Keratinocyte (primary cell): ENCODE data around the gene OR56A1. TPM values are rescaled to one million over a fixed set of nuclear protein-coding genes. Genes with fewer than 3 reads are reported as not detected.

Experiments
- DNase-seq: peaks from one replicate; pipeline ENCODE4 v3.0.0-alpha.2; 2011; ENCODE audit warnings: low read depth, missing footprints, low spot score
- FAIRE-seq: peaks from 2 replicates; lab custom pipeline; 2011; peaks lifted over from hg19 to GRCh38; lab: Jason Lieb, UNC
- H2AFZ ChIP-seq: 2 replicates; pipeline ENCODE4 v1.6.0; 2012; ENCODE audit warnings: low read length, control low read depth, inconsistent platforms; ENCODE audit not compliant: control insufficient read depth
- H3K27ac ChIP-seq: 2 replicates; pipeline ENCODE4 v1.5.1; 2011; ENCODE audit warnings: low read length; ENCODE audit not compliant: control insufficient read depth, insufficient read depth
- H3K27me3 ChIP-seq: 3 replicates; pipeline ENCODE4 v1.6.0; 2011; ENCODE audit warnings: low read length; ENCODE audit not compliant: control insufficient read depth, insufficient read depth; ENCODE audit errors: extremely low read depth
- H3K36me3 ChIP-seq, 2 experiments: 2 replicates in 1 of 2; 3 replicates in 1 of 2; pipeline ENCODE4 v1.5.1; 2011; ENCODE audit warnings: low read length in 2 of 2, mild to moderate bottlenecking in 1 of 2; ENCODE audit not compliant: control insufficient read depth in 2 of 2, insufficient read depth in 2 of 2; ENCODE audit errors: extremely low read depth in 1 of 2
- H3K4me1 ChIP-seq: 3 replicates; pipeline ENCODE4 v1.5.1; 2011; ENCODE audit warnings: low read length; ENCODE audit not compliant: control insufficient read depth, insufficient read depth; ENCODE audit errors: extremely low read depth
- H3K4me2 ChIP-seq: 3 replicates; pipeline ENCODE4 v1.6.0; 2011; ENCODE audit warnings: low read depth, low read length; ENCODE audit not compliant: control insufficient read depth, insufficient read depth; ENCODE audit errors: extremely low read depth
- H3K4me3 ChIP-seq, 3 experiments: fragments of 200-600 bp in 1 of 3; sonication (generic) in 1 of 3; 2 replicates in 2 of 3; 3 replicates in 1 of 3; pipeline ENCODE4 v1.5.1; 2011 to 2016; ENCODE audit warnings: low read length in 3 of 3, mild to moderate bottlenecking in 3 of 3, control low read depth in 2 of 3, inconsistent platforms in 1 of 3, low read depth in 1 of 3, mixed read lengths in 1 of 3, mixed run types in 1 of 3, moderate library complexity in 1 of 3; ENCODE audit not compliant: control insufficient read depth in 2 of 3, insufficient read depth in 2 of 3; ENCODE audit errors: extremely low read depth in 1 of 3
- H3K79me2 ChIP-seq: 2 replicates; pipeline ENCODE4 v1.6.0; 2012; ENCODE audit warnings: low read length; ENCODE audit not compliant: control insufficient read depth, insufficient read depth
- H3K9ac ChIP-seq: 3 replicates; pipeline ENCODE4 v1.6.0; 2011; ENCODE audit warnings: low read length; ENCODE audit not compliant: control insufficient read depth, insufficient read depth; ENCODE audit errors: extremely low read depth
- H3K9me1 ChIP-seq: 3 replicates; pipeline ENCODE4 v1.6.0; 2011; ENCODE audit warnings: low read length; ENCODE audit not compliant: control insufficient read depth, insufficient read depth; ENCODE audit errors: extremely low read depth
- H3K9me3 ChIP-seq: 2 replicates; pipeline ENCODE4 v1.5.1; 2012; ENCODE audit warnings: low read depth, low read length; ENCODE audit not compliant: control insufficient read depth
- H4K20me1 ChIP-seq: 3 replicates; pipeline ENCODE4 v1.6.0; 2011; ENCODE audit warnings: low read length; ENCODE audit not compliant: control insufficient read depth, insufficient read depth; ENCODE audit errors: extremely low read depth
- CTCF ChIP-seq, 3 experiments: IDR thresholded peaks in 1 of 3; conservative IDR thresholded peaks in 1 of 3; optimal IDR thresholded peaks in 1 of 3; 2 replicates in 2 of 3; 3 replicates in 1 of 3; pipeline versions ENCODE3 to v1.5.1; 2011; ENCODE audit warnings: low read length in 3 of 3, mild to moderate bottlenecking in 3 of 3, moderate library complexity in 2 of 3, control low read depth in 1 of 3, inconsistent platforms in 1 of 3; ENCODE audit not compliant: insufficient read depth in 2 of 3; ENCODE audit errors: extremely low read depth in 1 of 3
- EZH2 ChIP-seq: IDR thresholded peaks from one replicate; pipeline ENCODE4 v1.6.1; 2012; ENCODE audit warnings: inconsistent platforms, mild to moderate bottlenecking, low read length, moderate library complexity
- dilution Hi-C: fragments of 300-500 bp; cut with MboI; formaldehyde crosslinking; loops from one replicate; pipeline ENCODE4 v1.7.0; 2020; ENCODE audit warnings: low sequenced_read_pairs; ENCODE audit not compliant: extremely low pct_ligation_motif_present
- polyA plus RNA-seq, 5 experiments: library from polyadenylated mRNA; depleted of rRNA in 3 of 5; stranded (reverse) in 3 of 5; stranded (forward) in 1 of 5; unstranded in 1 of 5; fragments of >200 nt; gene quantifications; 1 replicate in 1 of 5; 2 replicates in 3 of 5; 3 replicates in 1 of 5; pipeline versions ENCODE4 v1.2.1 to v1.2.3, GENCODE V29; 2011 to 2012; ENCODE audit warnings: missing spikeins in 2 of 5, low read depth in 1 of 5, low replicate concordance in 1 of 5

The OR56A1 gene
- polyA plus RNA-seq, 1 donor (not counting 4 experiments of a cell fraction or from before 2014, with no cell fraction given): not detected

GRCh38 chr11:6027501-6027900 is 3.1 kb downstream of the OR56A1 start:
- no peaks in the 10 kb centered on the region for H3K4me1 ChIP-seq
- no peaks in the 10 kb centered on the region for H3K79me2 ChIP-seq
- no peak overlapping the region for H2AFZ ChIP-seq
- DNase-seq (no peak), FAIRE-seq (no peak)
- H4K20me1 ChIP-seq: no peaks in the 10 kb centered on the region
- no peak overlapping the region for H3K4me2 ChIP-seq
- H3K36me3 ChIP-seq: no peaks in the 10 kb centered on the region
- no peaks in the 10 kb centered on the region for H3K27me3 ChIP-seq
- H3K27ac ChIP-seq: no peak overlapping the region
- TF ChIP-seq CTCF (optimal IDR thresholded peaks at IDR 0.05 in 1 of 3, IDR thresholded peaks at IDR 0.05 in 1 of 3, conservative IDR thresholded peaks at IDR 0.05 in 1 of 3; ENCODE audit: extremely low read depth in 1 of 3, insufficient read depth in 2 of 3, low read length in 3 of 3) (no peak), EZH2 (no peak)
- dilution Hi-C loops: no loop called here
- no peaks in the 10 kb centered on the region for H3K9me1 ChIP-seq
- H3K4me3 ChIP-seq: no peak overlapping the region
- H3K9me3 ChIP-seq: no peaks in the 10 kb centered on the region
- H3K9ac ChIP-seq: no peak overlapping the region

DNA sequence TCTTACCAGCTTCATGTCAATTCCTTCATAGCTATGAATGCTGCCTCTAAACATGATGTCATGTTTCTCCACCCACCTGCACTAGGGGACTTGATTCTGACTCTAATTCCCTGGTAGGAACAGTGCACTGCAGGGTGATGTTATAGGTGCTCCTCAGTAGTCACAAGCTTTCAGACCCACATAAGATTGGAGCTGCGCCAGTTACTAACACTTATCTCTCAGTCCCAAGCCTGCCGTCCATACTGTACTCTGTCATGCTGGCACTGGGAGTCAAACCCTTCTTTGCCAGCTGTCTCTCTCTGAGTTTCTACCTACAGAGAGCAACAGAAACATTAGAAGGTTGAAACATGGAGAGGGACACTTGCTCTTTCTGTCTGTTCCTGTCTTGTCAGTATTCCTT is 5.5 kb downstream of the OR56A1 start:
- Histone ChIP-seq H3K4me3 (no peak overlapping the region), H3K9me1 (no peaks in the 10 kb centered on the region), H3K4me1 (no peaks in the 10 kb centered on the region), H3K9ac (no peak overlapping the region), H3K9me3 (no peaks in the 10 kb centered on the region), H3K36me3 (no peaks in the 10 kb centered on the region), H4K20me1 (no peaks in the 10 kb centered on the region), H3K79me2 (no peaks in the 10 kb centered on the region), H3K4me2 (no peak overlapping the region), H3K27me3 (no peaks in the 10 kb centered on the region), H3K27ac (no peak overlapping the region), H2AFZ (no peak overlapping the region)
- no peak for TF ChIP-seq EZH2
- TF ChIP-seq CTCF (optimal IDR thresholded peaks at IDR 0.05 in 1 of 3, IDR thresholded peaks at IDR 0.05 in 1 of 3, conservative IDR thresholded peaks at IDR 0.05 in 1 of 3; ENCODE audit: extremely low read depth in 1 of 3, insufficient read depth in 2 of 3, low read length in 3 of 3): no peak
- no peak for FAIRE-seq
- DNase-seq: no peak
- dilution Hi-C loops: no loop called here
